ENCODE results near the gene LRRC36. TPM values are rescaled to one million over a fixed set of nuclear protein-coding genes. Genes with fewer than 3 reads are reported as not detected.

Gene LRRC36
- total RNA-seq, 1 experiment from 2014 or later: 0.13 TPM

DNA sequence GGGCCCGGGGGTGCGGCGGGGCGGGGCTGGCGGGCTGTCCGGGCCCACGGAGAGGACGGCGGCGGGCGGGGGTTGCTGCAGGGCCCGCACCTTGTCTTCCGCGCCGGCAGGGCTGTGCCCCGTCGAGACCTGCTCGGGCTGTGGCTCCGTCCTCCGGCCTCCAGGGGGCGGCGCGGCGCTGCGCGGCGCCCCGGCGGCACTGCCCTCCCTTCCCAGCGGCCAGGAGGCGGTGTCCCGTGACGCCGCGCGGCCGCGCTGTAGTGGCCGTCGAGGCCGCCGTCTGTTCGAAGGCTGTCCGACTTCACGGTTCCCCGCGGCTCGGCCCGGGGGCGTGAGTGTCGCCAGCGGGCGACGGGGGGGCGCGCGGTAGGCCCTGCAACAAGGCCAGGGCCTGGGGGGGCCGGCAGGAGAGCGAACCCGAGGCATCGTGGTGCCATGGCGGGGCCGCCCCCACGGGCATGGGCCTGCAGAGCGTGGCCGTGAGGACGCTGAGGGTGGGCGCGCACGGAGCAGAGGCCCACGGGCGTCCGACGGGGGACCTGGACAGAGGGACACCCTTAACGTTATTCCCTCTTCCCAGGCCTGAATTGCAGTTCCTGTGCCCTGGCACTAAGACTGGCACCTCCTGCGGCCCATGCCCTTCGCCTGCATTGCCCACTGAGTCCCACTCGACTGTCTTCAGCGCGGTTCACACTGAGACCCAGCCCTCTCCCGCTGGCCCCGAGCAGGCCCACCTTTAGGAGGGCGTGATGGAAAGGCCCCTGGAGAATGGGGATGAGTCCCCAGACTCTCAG is 47.1 kb upstream of the LRRC36 start, which contains the start of gene PLEKHG4 (continued):
- TF ChIP-seq SMAD4 (CRISPR knock-in tag; IDR thresholded peaks at IDR 0.05) (peak; percentile 66; the same call in 1 of the 2 replicates), NR2C2 (CRISPR knock-in tag; IDR thresholded peaks at IDR 0.05) (peak; percentile 39; the same call in 1 of the 2 replicates), ATF1 (CRISPR knock-in tag; IDR thresholded peaks at IDR 0.05) (peak; percentile 87), TEAD4 (CRISPR knock-in tag; IDR thresholded peaks at IDR 0.05) (no peak), ZNF396 (CRISPR knock-in tag; IDR thresholded peaks at IDR 0.05; ENCODE audit: borderline replicate concordance) (no peak), MYBL2 (CRISPR knock-in tag; IDR thresholded peaks at IDR 0.05) (peak; percentile 79), SP1 (CRISPR knock-in tag; conservative IDR thresholded peaks at IDR 0.05) (peak; percentile 74), ZNF263 (CRISPR knock-in tag; IDR thresholded peaks at IDR 0.05; ENCODE audit: low read depth) (no peak), NR1H2 (CRISPR knock-in tag; IDR thresholded peaks at IDR 0.05) (no peak), ESRRA (CRISPR knock-in tag; IDR thresholded peaks at IDR 0.05; ENCODE audit: borderline replicate concordance) (peak; percentile 85; the same call in 1 of the 2 replicates), TEAD1 (CRISPR knock-in tag; IDR thresholded peaks at IDR 0.05) (peak; percentile 91), NFE2L1 (CRISPR knock-in tag; IDR thresholded peaks at IDR 0.05) (peak; percentile 81), GABPB1 (CRISPR knock-in tag; IDR thresholded peaks at IDR 0.05) (peak; percentile 61; the same call in 1 of the 2 replicates), MXD4 (CRISPR knock-in tag; IDR thresholded peaks at IDR 0.05; ENCODE audit: borderline replicate concordance) (no peak), HMGA2 (CRISPR knock-in tag; IDR thresholded peaks at IDR 0.05) (no peak)
- TF ChIP-seq, protein P1, sequence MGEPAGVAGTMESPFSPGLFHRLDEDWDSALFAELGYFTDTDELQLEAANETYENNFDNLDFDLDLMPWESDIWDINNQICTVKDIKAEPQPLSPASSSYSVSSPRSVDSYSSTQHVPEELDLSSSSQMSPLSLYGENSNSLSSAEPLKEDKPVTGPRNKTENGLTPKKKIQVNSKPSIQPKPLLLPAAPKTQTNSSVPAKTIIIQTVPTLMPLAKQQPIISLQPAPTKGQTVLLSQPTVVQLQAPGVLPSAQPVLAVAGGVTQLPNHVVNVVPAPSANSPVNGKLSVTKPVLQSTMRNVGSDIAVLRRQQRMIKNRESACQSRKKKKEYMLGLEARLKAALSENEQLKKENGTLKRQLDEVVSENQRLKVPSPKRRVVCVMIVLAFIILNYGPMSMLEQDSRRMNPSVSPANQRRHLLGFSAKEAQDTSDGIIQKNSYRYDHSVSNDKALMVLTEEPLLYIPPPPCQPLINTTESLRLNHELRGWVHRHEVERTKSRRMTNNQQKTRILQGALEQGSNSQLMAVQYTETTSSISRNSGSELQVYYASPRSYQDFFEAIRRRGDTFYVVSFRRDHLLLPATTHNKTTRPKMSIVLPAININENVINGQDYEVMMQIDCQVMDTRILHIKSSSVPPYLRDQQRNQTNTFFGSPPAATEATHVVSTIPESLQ (CRISPR knock-in tag; IDR thresholded peaks at IDR 0.05): no peak
- TF ChIP-seq, protein P2, sequence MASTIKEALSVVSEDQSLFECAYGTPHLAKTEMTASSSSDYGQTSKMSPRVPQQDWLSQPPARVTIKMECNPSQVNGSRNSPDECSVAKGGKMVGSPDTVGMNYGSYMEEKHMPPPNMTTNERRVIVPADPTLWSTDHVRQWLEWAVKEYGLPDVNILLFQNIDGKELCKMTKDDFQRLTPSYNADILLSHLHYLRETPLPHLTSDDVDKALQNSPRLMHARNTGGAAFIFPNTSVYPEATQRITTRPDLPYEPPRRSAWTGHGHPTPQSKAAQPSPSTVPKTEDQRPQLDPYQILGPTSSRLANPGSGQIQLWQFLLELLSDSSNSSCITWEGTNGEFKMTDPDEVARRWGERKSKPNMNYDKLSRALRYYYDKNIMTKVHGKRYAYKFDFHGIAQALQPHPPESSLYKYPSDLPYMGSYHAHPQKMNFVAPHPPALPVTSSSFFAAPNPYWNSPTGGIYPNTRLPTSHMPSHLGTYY (CRISPR knock-in tag; IDR thresholded peaks at IDR 0.05): no peak
- TF ChIP-seq, protein P3, sequence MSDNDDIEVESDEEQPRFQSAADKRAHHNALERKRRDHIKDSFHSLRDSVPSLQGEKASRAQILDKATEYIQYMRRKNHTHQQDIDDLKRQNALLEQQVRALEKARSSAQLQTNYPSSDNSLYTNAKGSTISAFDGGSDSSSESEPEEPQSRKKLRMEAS (CRISPR knock-in tag; IDR thresholded peaks at IDR 0.05): peak; percentile 92
- TF ChIP-seq, protein P4, sequence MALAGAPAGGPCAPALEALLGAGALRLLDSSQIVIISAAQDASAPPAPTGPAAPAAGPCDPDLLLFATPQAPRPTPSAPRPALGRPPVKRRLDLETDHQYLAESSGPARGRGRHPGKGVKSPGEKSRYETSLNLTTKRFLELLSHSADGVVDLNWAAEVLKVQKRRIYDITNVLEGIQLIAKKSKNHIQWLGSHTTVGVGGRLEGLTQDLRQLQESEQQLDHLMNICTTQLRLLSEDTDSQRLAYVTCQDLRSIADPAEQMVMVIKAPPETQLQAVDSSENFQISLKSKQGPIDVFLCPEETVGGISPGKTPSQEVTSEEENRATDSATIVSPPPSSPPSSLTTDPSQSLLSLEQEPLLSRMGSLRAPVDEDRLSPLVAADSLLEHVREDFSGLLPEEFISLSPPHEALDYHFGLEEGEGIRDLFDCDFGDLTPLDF (CRISPR knock-in tag; IDR thresholded peaks at IDR 0.05): no peak
- TF ChIP-seq, protein P5, sequence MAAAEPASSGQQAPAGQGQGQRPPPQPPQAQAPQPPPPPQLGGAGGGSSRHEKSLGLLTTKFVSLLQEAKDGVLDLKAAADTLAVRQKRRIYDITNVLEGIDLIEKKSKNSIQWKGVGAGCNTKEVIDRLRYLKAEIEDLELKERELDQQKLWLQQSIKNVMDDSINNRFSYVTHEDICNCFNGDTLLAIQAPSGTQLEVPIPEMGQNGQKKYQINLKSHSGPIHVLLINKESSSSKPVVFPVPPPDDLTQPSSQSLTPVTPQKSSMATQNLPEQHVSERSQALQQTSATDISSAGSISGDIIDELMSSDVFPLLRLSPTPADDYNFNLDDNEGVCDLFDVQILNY (CRISPR knock-in tag; IDR thresholded peaks at IDR 0.05): peak; percentile 91
- TF ChIP-seq, protein P6, sequence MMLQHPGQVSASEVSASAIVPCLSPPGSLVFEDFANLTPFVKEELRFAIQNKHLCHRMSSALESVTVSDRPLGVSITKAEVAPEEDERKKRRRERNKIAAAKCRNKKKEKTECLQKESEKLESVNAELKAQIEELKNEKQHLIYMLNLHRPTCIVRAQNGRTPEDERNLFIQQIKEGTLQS (CRISPR knock-in tag; conservative IDR thresholded peaks at IDR 0.05): no peak
- TF ChIP-seq, protein P7, sequence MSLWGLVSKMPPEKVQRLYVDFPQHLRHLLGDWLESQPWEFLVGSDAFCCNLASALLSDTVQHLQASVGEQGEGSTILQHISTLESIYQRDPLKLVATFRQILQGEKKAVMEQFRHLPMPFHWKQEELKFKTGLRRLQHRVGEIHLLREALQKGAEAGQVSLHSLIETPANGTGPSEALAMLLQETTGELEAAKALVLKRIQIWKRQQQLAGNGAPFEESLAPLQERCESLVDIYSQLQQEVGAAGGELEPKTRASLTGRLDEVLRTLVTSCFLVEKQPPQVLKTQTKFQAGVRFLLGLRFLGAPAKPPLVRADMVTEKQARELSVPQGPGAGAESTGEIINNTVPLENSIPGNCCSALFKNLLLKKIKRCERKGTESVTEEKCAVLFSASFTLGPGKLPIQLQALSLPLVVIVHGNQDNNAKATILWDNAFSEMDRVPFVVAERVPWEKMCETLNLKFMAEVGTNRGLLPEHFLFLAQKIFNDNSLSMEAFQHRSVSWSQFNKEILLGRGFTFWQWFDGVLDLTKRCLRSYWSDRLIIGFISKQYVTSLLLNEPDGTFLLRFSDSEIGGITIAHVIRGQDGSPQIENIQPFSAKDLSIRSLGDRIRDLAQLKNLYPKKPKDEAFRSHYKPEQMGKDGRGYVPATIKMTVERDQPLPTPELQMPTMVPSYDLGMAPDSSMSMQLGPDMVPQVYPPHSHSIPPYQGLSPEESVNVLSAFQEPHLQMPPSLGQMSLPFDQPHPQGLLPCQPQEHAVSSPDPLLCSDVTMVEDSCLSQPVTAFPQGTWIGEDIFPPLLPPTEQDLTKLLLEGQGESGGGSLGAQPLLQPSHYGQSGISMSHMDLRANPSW (CRISPR knock-in tag; conservative IDR thresholded peaks at IDR 0.05; ENCODE audit: low read depth): no peak
- TF ChIP-seq, protein P8, sequence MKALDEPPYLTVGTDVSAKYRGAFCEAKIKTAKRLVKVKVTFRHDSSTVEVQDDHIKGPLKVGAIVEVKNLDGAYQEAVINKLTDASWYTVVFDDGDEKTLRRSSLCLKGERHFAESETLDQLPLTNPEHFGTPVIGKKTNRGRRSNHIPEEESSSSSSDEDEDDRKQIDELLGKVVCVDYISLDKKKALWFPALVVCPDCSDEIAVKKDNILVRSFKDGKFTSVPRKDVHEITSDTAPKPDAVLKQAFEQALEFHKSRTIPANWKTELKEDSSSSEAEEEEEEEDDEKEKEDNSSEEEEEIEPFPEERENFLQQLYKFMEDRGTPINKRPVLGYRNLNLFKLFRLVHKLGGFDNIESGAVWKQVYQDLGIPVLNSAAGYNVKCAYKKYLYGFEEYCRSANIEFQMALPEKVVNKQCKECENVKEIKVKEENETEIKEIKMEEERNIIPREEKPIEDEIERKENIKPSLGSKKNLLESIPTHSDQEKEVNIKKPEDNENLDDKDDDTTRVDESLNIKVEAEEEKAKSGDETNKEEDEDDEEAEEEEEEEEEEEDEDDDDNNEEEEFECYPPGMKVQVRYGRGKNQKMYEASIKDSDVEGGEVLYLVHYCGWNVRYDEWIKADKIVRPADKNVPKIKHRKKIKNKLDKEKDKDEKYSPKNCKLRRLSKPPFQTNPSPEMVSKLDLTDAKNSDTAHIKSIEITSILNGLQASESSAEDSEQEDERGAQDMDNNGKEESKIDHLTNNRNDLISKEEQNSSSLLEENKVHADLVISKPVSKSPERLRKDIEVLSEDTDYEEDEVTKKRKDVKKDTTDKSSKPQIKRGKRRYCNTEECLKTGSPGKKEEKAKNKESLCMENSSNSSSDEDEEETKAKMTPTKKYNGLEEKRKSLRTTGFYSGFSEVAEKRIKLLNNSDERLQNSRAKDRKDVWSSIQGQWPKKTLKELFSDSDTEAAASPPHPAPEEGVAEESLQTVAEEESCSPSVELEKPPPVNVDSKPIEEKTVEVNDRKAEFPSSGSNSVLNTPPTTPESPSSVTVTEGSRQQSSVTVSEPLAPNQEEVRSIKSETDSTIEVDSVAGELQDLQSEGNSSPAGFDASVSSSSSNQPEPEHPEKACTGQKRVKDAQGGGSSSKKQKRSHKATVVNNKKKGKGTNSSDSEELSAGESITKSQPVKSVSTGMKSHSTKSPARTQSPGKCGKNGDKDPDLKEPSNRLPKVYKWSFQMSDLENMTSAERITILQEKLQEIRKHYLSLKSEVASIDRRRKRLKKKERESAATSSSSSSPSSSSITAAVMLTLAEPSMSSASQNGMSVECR (CRISPR knock-in tag; IDR thresholded peaks at IDR 0.05; ENCODE audit: borderline replicate concordance): peak; percentile 82; the same call in 1 of the 2 replicates

Data from WTC11 (cell line).